Neural progenitor cell (in vitro differentiated cells): ENCODE measurements around the gene SERPINB6.

Source experiments
- EZH2 ChIP-seq: fragments of 200-600 bp; sonication (generic); IDR thresholded peaks from 2 replicates; pipeline ENCODE4 v1.6.1; 2017; ENCODE audit warnings: antibody characterized with exemption, mild to moderate bottlenecking, moderate library complexity
- EZH2phosphoT487 ChIP-seq: fragments of 200-600 bp; sonication (generic); IDR thresholded peaks from 2 replicates; pipeline ENCODE4 v1.6.1; 2017; ENCODE audit warnings: antibody characterized with exemption
- TF ChIP-seq, protein P1 (sequence below): fragments of 200-600 bp; sonication (generic); IDR thresholded peaks from 2 replicates; pipeline ENCODE4 v1.5.1; 2017; ENCODE audit warnings: antibody characterized with exemption, mild to moderate bottlenecking

DNA sequence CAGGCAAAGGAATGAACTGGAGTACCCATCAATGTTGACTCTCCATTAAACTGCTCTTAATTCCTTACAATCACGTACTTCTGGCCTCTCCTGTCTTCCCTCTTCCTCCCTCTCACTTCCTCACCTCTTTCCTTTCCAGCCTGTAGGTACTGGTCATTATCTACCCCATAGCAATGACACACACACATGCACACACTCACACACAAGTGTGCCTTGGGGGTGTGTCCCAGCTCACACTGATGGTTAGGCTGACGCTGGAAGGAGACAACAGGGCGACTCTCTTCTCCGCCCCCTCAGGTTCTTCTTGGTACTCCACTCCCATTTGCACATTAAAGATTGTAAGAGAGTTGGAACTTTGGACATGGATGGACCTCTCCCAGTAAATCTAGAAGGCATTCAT, 54.3 kb downstream of the SERPINB6 start:
- TF ChIP-seq, protein P1, sequence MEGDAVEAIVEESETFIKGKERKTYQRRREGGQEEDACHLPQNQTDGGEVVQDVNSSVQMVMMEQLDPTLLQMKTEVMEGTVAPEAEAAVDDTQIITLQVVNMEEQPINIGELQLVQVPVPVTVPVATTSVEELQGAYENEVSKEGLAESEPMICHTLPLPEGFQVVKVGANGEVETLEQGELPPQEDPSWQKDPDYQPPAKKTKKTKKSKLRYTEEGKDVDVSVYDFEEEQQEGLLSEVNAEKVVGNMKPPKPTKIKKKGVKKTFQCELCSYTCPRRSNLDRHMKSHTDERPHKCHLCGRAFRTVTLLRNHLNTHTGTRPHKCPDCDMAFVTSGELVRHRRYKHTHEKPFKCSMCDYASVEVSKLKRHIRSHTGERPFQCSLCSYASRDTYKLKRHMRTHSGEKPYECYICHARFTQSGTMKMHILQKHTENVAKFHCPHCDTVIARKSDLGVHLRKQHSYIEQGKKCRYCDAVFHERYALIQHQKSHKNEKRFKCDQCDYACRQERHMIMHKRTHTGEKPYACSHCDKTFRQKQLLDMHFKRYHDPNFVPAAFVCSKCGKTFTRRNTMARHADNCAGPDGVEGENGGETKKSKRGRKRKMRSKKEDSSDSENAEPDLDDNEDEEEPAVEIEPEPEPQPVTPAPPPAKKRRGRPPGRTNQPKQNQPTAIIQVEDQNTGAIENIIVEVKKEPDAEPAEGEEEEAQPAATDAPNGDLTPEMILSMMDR: peak; percentile 21
- TF ChIP-seq EZH2phosphoT487: no peak
- TF ChIP-seq EZH2: no peak
